H1 (cell line): ENCODE results near the gene ATE1. TPM values are rescaled to one million over a fixed set of nuclear protein-coding genes. Genes with fewer than 3 reads are reported as not detected.

Source experiments
- CTCF ChIA-PET: fragments of 300-600 bp; sonication (Branson Sonifier 250); formaldehyde crosslinking; loops from one replicate; lab custom pipeline; 2021; ENCODE audit not compliant: partially characterized antibody; lab: Charles Lee
- POLR2A ChIA-PET: fragments of 300-600 bp; sonication (Branson Sonifier 250); formaldehyde crosslinking; loops from one replicate; lab custom pipeline; 2021; ENCODE audit warnings: inconsistent platforms; ENCODE audit not compliant: partially characterized antibody; lab: Charles Lee
- DNase-seq, 2 experiments: peaks; one replicate each; pipeline versions ENCODE4 v3.0.0 to v3.0.0-alpha.2; 2010 to 2022; ENCODE audit warnings: low spot score in 2 of 2, low read depth in 1 of 2, mixed read lengths in 1 of 2
- FAIRE-seq: peaks from 2 replicates; lab custom pipeline; 2011; peaks lifted over from hg19 to GRCh38; lab: Jason Lieb, UNC
- H2AFZ ChIP-seq: 2 replicates; pipeline ENCODE4 v1.8.1; 2012; ENCODE audit warnings: low read length, inconsistent platforms
- H2AK5ac ChIP-seq: 2 replicates; pipeline ENCODE4 v1.6.1; 2013; ENCODE audit warnings: low read depth, low read length
- H2BK120ac ChIP-seq: replicated peaks from 2 replicates; pipeline ENCODE3; 2013; ENCODE audit warnings: low read depth, low read length, inconsistent platforms
- H2BK12ac ChIP-seq: 2 replicates; pipeline ENCODE4 v1.6.1; 2013; ENCODE audit warnings: low read depth, low read length
- H2BK15ac ChIP-seq: 2 replicates; pipeline ENCODE4 v1.6.1; 2013; ENCODE audit warnings: low read length
- H2BK20ac ChIP-seq: 2 replicates; pipeline ENCODE4 v1.6.1; 2013; ENCODE audit warnings: low read length
- H2BK5ac ChIP-seq: 2 replicates; pipeline ENCODE4 v1.6.1; 2013; ENCODE audit warnings: low read depth, low read length
- H3K14ac ChIP-seq: 2 replicates; pipeline ENCODE4 v1.6.1; 2013; ENCODE audit warnings: inconsistent platforms; ENCODE audit not compliant: insufficient read length
- H3K18ac ChIP-seq: 2 replicates; pipeline ENCODE4 v1.6.1; 2013; ENCODE audit warnings: low read length; ENCODE audit errors: extremely low read depth
- H3K23ac ChIP-seq: 2 replicates; pipeline ENCODE4 v1.6.1; 2013; ENCODE audit warnings: inconsistent platforms; ENCODE audit not compliant: insufficient read length
- H3K23me2 ChIP-seq: 2 replicates; pipeline ENCODE4 v1.6.1; 2013; ENCODE audit warnings: low read depth, low read length
- H3K27ac ChIP-seq: 2 replicates; pipeline ENCODE4 v1.6.1; 2011; ENCODE audit warnings: low read depth, low read length, inconsistent platforms
- H3K27me3 ChIP-seq, 4 experiments: replicated peaks in 1 of 4; 1 replicate in 1 of 4; 2 replicates in 3 of 4; pipeline versions ENCODE4 v1.6.1 to v1.8.1; 2011 to 2013; ENCODE audit warnings: low read length in 3 of 4, mild to moderate bottlenecking in 3 of 4, inconsistent platforms in 2 of 4, mixed read lengths in 2 of 4, moderate library complexity in 1 of 4; ENCODE audit not compliant: control insufficient read depth in 3 of 4, insufficient read depth in 3 of 4; ENCODE audit errors: extremely low read depth in 1 of 4
- H3K36me3 ChIP-seq, 4 experiments: 2 replicates each; pipeline versions ENCODE4 v1.6.1 to v1.8.1; 2011 to 2013; ENCODE audit warnings: mild to moderate bottlenecking in 4 of 4, low read length in 3 of 4, moderate library complexity in 2 of 4, control low read depth in 1 of 4, inconsistent platforms in 1 of 4; ENCODE audit not compliant: insufficient read depth in 4 of 4, control insufficient read depth in 2 of 4
- H3K4ac ChIP-seq: replicated peaks from 2 replicates; pipeline ENCODE3; 2013; ENCODE audit warnings: low read length, low read depth, mixed read lengths, inconsistent platforms; ENCODE audit not compliant: insufficient read length
- H3K4me1 ChIP-seq, 4 experiments: replicated peaks in 1 of 4; 1 replicate in 1 of 4; 2 replicates in 3 of 4; pipeline versions ENCODE4 v1.6.1 to v1.8.1; 2011 to 2013; ENCODE audit warnings: low read length in 3 of 4, inconsistent platforms in 2 of 4, mixed read lengths in 1 of 4; ENCODE audit not compliant: insufficient read depth in 4 of 4, control insufficient read depth in 3 of 4
- H3K4me2 ChIP-seq, 2 experiments: 2 replicates each; pipeline versions ENCODE4 v1.6.1 to v1.8.1; 2011 to 2013; ENCODE audit warnings: low read depth in 2 of 2, low read length in 2 of 2, control low read depth in 1 of 2, inconsistent platforms in 1 of 2, mild to moderate bottlenecking in 1 of 2; ENCODE audit not compliant: insufficient read depth in 1 of 2
- H3K4me3 ChIP-seq, 4 experiments: fragments of 200-600, 300-600 bp in 1 of 4; sonication (generic), shearing (Covaris generic), sonication (Bioruptor Twin) in 1 of 4; 2 replicates each; pipeline versions ENCODE4 v1.5.1 to v1.8.1; 2011 to 2016; ENCODE audit warnings: low read length in 4 of 4, low read depth in 3 of 4, control low read depth in 2 of 4, inconsistent platforms in 2 of 4, mild to moderate bottlenecking in 2 of 4, mixed read lengths in 1 of 4, moderate library complexity in 1 of 4; ENCODE audit not compliant: insufficient read depth in 2 of 4; ENCODE audit errors: extremely low read depth in 1 of 4
- H3K56ac ChIP-seq: replicated peaks from 2 replicates; pipeline ENCODE3; 2013; ENCODE audit warnings: low read depth, mild to moderate bottlenecking, mixed read lengths, low read length, inconsistent platforms; ENCODE audit not compliant: insufficient read length
- H3K79me1 ChIP-seq: 2 replicates; pipeline ENCODE4 v1.6.1; 2013; ENCODE audit warnings: low read depth, low read length, control low read depth
- H3K79me2 ChIP-seq, 2 experiments: 2 replicates each; pipeline versions ENCODE4 v1.6.1 to v1.8.1; 2012 to 2013; ENCODE audit warnings: low read length in 2 of 2, mild to moderate bottlenecking in 2 of 2, inconsistent platforms in 1 of 2; ENCODE audit not compliant: insufficient read depth in 2 of 2, control insufficient read depth in 1 of 2
- H3K9ac ChIP-seq, 4 experiments: replicated peaks in 1 of 4; 1 replicate in 1 of 4; 2 replicates in 3 of 4; pipeline versions ENCODE4 v1.6.1 to v1.8.1; 2011 to 2013; ENCODE audit warnings: low read depth in 3 of 4, low read length in 3 of 4, control low read depth in 2 of 4, mild to moderate bottlenecking in 2 of 4, moderate library complexity in 2 of 4, inconsistent platforms in 1 of 4; ENCODE audit errors: extremely low read depth in 1 of 4
- H3K9me3 ChIP-seq, 2 experiments: 2 replicates each; pipeline versions ENCODE4 v1.6.1 to v1.8.1; 2012 to 2013; ENCODE audit warnings: mild to moderate bottlenecking in 2 of 2, moderate library complexity in 2 of 2, control low read depth in 1 of 2, inconsistent platforms in 1 of 2, low read depth in 1 of 2, low read length in 1 of 2, mixed read lengths in 1 of 2; ENCODE audit not compliant: insufficient read depth in 2 of 2
- H4K20me1 ChIP-seq, 2 experiments: replicated peaks in 1 of 2; 2 replicates each; pipeline versions ENCODE3 to v1.8.1; 2011 to 2013; ENCODE audit warnings: inconsistent platforms in 2 of 2, low read length in 2 of 2, mild to moderate bottlenecking in 1 of 2; ENCODE audit not compliant: insufficient read depth in 2 of 2, control insufficient read depth in 1 of 2
- H4K5ac ChIP-seq: 2 replicates; pipeline ENCODE4 v1.6.1; 2013; ENCODE audit warnings: low read length, low read depth, mixed read lengths, inconsistent platforms; ENCODE audit not compliant: insufficient read length
- H4K8ac ChIP-seq: 2 replicates; pipeline ENCODE4 v1.8.0; 2013; ENCODE audit warnings: mild to moderate bottlenecking, moderate library complexity, low read length, inconsistent platforms; ENCODE audit not compliant: insufficient read depth; ENCODE audit errors: extremely low read depth
- H4K91ac ChIP-seq: replicated peaks from 2 replicates; pipeline ENCODE3; 2013; ENCODE audit warnings: low read length, mixed read lengths, inconsistent platforms; ENCODE audit not compliant: insufficient read length
- EZH2 ChIP-seq: fragments of 200-600 bp; sonication (generic); IDR thresholded peaks from 2 replicates; pipeline ENCODE4 v1.7.1; 2012; ENCODE audit warnings: low read depth, mild to moderate bottlenecking, moderate library complexity, low read length, inconsistent platforms; ENCODE audit not compliant: severe bottlenecking
- WGBS, 2 experiments: shearing (Covaris generic) in 1 of 2; methylation state at CpG; one replicate each; pipeline versions ENCODE4 v1.1.6 to v1.1.7; 2013 to 2015; ENCODE audit warnings: low lambda C conversion rate in 2 of 2, mixed read lengths in 2 of 2, inconsistent platforms in 1 of 2, low coverage in 1 of 2, missing lambda C conversion rate in 1 of 2; ENCODE audit not compliant: insufficient replicate concordance in 2 of 2, insufficient coverage in 1 of 2, insufficient read length in 1 of 2; ENCODE audit errors: extremely low coverage in 1 of 2, missing lambda C conversion rate in 1 of 2; 5-methylcytosine and 5-hydroxymethylcytosine counted together
- polyA plus RNA-seq, 7 experiments: library from polyadenylated mRNA; depleted of rRNA in 3 of 7; stranded (reverse) in 5 of 7; unstranded in 2 of 7; fragments of >200 nt in 5 of 7; fragments of 200-250 nt in 2 of 7; gene quantifications; 1 replicate in 5 of 7; 2 replicates in 1 of 7; 4 replicates in 1 of 7; pipeline versions ENCODE4 v1.2.1 to v1.2.3, GENCODE V29; 2011 to 2013; ENCODE audit warnings: missing spikeins in 2 of 7, mixed read lengths in 2 of 7
- total RNA-seq: library from RNA; stranded (reverse); fragmentation: NEBNext Ultra II Directional; extraction: Animal tissue kit (Norgen Biotek cat#: 25700); gene quantifications from 2 replicates; pipeline ENCODE4 v1.2.1, GENCODE V29; 2021

The ATE1 gene
- total and polyA plus RNA-seq, 2 of the 8 experiments (the other 6 are each of a cell fraction or from before 2014, with no cell fraction given) = 8.8 to 26.9 TPM

GRCh38 chr10:121796342-121796741 is 131.5 kb downstream of the ATE1 start:
- H2BK5ac ChIP-seq = no peak overlapping the region
- H3K4me1 ChIP-seq = no peaks in the 10 kb centered on the region
- H2BK20ac ChIP-seq = no peak overlapping the region
- H3K4ac ChIP-seq = no peak overlapping the region
- H2BK15ac ChIP-seq = no peak overlapping the region
- H3K56ac ChIP-seq = no peak overlapping the region
- H2BK12ac ChIP-seq = no peak overlapping the region
- peaks cover 3% of the 10 kb centered on the region; the same call in 1 of the 2 replicates for H3K79me1 ChIP-seq
- peaks cover 0 to 2% of the 10 kb centered on the region in 2 experiments for H4K20me1 ChIP-seq
- H3K18ac ChIP-seq = no peak overlapping the region
- H3K14ac ChIP-seq = no peak overlapping the region
- DNase-seq (no peak), FAIRE-seq (no peak)
- no peak overlapping the region for H3K27ac ChIP-seq
- no peaks in the 10 kb centered on the region for H3K9me3 ChIP-seq
- H3K4me3 ChIP-seq = no peak overlapping the region
- no peak overlapping the region for H2AFZ ChIP-seq
- no peak overlapping the region for H3K9ac ChIP-seq
- H3K23ac ChIP-seq = no peak overlapping the region
- H4K91ac ChIP-seq = no peak overlapping the region
- 82% methylated on average over 3 of the region's 3 CpGs; no CpG with 5 or more reads in 1 of the 2 experiments for WGBS, 2 experiments
- ChIA-PET POLR2A (no interaction called here), CTCF (interaction anchor here (0.9 kb wide), 1 partner anchor 28 kb away, joined by 5 read pairs; no protein-coding TSS in a partner anchor)
- H4K8ac ChIP-seq = no peak overlapping the region
- H3K79me2 ChIP-seq = no peaks in the 10 kb centered on the region
- H3K27me3 ChIP-seq = no peaks in the 10 kb centered on the region
- no peak overlapping the region for H2AK5ac ChIP-seq
- H2BK120ac ChIP-seq = no peak overlapping the region
- no peaks in the 10 kb centered on the region for H3K36me3 ChIP-seq
- no peak overlapping the region for H3K4me2 ChIP-seq
- no peak overlapping the region for H4K5ac ChIP-seq
- no peaks in the 10 kb centered on the region for H3K23me2 ChIP-seq
- no peak for TF ChIP-seq EZH2
